ENCODE measurements around the gene MRAS.

MRAS gene

DNA sequence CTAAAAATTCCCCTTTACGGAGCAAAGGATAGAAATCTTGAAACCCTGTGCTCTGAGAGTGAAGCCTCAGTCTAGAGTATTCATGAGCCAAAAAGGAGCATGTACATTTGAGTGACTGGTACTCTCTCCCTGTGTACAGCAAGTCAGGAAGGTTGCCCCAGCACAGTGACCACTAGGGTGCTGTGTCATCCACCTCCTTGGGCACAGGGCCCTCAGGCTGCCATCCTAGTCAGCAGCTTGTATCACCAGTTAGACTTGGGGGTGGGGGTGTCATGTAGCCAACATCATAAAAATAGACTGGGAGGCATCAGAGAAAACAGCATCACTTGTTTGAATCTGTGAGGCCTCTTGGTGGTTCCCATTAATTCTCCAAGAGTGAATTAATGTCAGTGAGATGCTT, 30.7 kb upstream of the MRAS start:
- TF ChIP-seq ZBTB7A (IDR thresholded peaks at IDR 0.05; ENCODE audit: low read depth) (no peak), NFIC (IDR thresholded peaks at IDR 0.05) (no peak), TCF12 (IDR thresholded peaks at IDR 0.05; ENCODE audit: low read depth) (no peak), TEAD4 (IDR thresholded peaks at IDR 0.05) (no peak), RAD21 (IDR thresholded peaks at IDR 0.05; ENCODE audit: low read depth) (no peak), FOXM1 (IDR thresholded peaks at IDR 0.05; ENCODE audit: borderline replicate concordance, low read depth) (no peak), EP300 (IDR thresholded peaks at IDR 0.05; ENCODE audit: borderline replicate concordance) (no peak), CREB1 (IDR thresholded peaks at IDR 0.05; ENCODE audit: low read depth) (no peak), TAF1 (IDR thresholded peaks at IDR 0.05; ENCODE audit: low read depth) (no peak), YY1 (IDR thresholded peaks at IDR 0.05; ENCODE audit: low read depth) (no peak), EGR1 (IDR thresholded peaks at IDR 0.05) (no peak), CEBPB (IDR thresholded peaks at IDR 0.05) (no peak)
- TF ChIP-seq, protein P1, sequence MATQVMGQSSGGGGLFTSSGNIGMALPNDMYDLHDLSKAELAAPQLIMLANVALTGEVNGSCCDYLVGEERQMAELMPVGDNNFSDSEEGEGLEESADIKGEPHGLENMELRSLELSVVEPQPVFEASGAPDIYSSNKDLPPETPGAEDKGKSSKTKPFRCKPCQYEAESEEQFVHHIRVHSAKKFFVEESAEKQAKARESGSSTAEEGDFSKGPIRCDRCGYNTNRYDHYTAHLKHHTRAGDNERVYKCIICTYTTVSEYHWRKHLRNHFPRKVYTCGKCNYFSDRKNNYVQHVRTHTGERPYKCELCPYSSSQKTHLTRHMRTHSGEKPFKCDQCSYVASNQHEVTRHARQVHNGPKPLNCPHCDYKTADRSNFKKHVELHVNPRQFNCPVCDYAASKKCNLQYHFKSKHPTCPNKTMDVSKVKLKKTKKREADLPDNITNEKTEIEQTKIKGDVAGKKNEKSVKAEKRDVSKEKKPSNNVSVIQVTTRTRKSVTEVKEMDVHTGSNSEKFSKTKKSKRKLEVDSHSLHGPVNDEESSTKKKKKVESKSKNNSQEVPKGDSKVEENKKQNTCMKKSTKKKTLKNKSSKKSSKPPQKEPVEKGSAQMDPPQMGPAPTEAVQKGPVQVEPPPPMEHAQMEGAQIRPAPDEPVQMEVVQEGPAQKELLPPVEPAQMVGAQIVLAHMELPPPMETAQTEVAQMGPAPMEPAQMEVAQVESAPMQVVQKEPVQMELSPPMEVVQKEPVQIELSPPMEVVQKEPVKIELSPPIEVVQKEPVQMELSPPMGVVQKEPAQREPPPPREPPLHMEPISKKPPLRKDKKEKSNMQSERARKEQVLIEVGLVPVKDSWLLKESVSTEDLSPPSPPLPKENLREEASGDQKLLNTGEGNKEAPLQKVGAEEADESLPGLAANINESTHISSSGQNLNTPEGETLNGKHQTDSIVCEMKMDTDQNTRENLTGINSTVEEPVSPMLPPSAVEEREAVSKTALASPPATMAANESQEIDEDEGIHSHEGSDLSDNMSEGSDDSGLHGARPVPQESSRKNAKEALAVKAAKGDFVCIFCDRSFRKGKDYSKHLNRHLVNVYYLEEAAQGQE (IDR thresholded peaks at IDR 0.05; ENCODE audit: low read depth), result no peak
- TF ChIP-seq, protein P2, sequence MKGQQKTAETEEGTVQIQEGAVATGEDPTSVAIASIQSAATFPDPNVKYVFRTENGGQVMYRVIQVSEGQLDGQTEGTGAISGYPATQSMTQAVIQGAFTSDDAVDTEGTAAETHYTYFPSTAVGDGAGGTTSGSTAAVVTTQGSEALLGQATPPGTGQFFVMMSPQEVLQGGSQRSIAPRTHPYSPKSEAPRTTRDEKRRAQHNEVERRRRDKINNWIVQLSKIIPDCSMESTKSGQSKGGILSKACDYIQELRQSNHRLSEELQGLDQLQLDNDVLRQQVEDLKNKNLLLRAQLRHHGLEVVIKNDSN (IDR thresholded peaks at IDR 0.05), result no peak
- TF ChIP-seq, protein P3, sequence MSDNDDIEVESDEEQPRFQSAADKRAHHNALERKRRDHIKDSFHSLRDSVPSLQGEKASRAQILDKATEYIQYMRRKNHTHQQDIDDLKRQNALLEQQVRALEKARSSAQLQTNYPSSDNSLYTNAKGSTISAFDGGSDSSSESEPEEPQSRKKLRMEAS (IDR thresholded peaks at IDR 0.05), result no peak

DNA sequence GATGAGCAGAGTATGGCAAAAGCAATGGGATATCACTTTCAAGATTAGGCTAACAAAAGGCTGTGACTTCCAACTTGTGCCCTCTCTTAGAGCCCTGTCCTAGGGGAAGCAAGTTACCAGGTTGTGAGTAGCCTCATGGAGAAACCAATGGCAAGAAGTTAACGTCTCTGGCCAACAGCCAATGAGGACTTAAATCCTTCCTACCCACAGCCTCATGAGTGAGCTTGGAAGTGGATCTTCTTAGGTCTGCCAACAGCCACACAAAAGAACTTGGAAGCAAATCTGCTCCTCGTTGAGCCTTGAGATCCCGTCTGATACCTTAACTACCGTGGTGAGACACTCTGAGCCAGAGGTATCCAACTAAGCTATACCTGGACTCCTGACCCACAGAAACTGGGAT, 24.4 kb upstream of the MRAS start:
- TF ChIP-seq, protein P1 (IDR thresholded peaks at IDR 0.05; ENCODE audit: low read depth), result no peak

DNA sequence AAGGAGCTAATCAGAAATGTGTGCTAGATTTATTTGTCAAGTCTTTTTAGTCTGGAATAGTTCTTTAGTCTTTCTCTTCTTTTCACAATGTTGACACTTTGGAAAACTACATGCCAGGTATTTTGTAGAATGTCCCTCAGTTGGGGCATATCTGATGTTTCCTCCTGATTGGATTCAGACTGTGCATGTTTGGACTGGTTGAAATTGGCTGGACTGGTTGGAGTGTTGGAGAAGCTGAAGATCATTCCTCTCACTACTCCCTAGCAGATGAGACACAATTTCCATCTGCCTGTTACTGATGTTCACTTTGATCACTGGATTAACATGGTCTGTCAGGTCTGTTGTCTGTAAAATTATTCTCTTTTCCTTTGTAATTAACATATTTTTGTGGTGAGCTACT, 22.4 kb upstream of the MRAS start:
- no peak for TF ChIP-seq TEAD4 (IDR thresholded peaks at IDR 0.05)
- TF ChIP-seq, protein P3 (IDR thresholded peaks at IDR 0.05), result no peak
- TF ChIP-seq CREB1 (IDR thresholded peaks at IDR 0.05; ENCODE audit: low read depth), result no peak

DNA sequence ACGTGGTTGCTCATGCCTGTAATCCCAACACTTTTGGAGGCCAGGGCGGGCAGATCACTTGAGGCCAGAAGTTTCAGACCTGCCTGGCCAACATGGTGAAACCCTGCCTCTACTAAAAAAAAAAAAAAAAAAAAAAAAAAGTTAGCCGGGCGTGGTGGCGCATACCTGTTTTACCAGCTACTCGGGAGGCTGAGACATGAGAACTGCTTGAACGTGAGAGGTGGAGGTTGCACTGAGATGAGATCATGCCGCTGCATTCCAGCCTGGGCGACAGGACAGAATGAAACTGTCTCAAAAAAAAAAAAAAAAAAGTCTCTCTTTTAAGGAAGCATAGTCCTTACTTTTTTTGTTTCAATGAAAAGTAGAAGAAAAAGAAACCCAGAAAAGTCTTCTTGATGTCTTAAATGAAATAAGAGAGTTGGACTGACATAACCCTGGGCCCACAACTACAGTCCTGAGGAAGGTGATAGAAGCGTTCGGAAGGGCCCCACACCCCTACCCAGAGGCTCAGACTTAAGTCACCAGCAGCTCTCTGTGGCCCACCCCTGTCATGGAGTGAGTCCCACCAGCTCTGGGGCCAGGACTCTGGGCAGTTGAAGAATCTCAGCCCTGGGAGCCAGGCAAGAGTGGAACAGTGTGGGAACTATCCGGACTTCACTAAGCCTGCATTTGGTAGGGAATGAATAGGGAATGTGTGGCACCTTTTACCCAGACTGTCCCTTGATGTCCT, 21.3 kb upstream of the MRAS start:
- TF ChIP-seq TCF12 (IDR thresholded peaks at IDR 0.05; ENCODE audit: low read depth), result no peak
- TF ChIP-seq FOXM1 (IDR thresholded peaks at IDR 0.05; ENCODE audit: borderline replicate concordance, low read depth), result no peak
- no peak for TF ChIP-seq RAD21 (IDR thresholded peaks at IDR 0.05; ENCODE audit: low read depth)

DNA sequence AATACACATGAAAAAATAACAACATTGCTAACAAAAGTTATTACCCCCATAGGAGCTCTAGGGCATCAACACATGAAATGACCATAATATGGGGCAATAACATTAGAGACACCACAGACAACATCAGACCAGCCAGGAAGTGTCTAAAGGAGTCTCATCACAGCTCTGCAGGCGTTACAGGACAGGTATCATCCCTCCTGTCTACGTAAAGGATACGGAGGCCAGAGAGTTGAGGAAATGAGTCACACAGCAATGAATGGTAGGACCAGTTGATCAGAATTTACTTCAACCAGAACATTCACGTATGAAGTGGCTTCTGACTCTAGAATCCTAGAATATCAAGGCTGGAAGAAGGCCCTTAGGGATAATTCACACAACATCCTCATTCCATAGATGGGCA, 20.5 kb upstream of the MRAS start:
- no peak for TF ChIP-seq TEAD4 (IDR thresholded peaks at IDR 0.05)
- TF ChIP-seq EGR1 (IDR thresholded peaks at IDR 0.05), result no peak
- TF ChIP-seq CREB1 (IDR thresholded peaks at IDR 0.05; ENCODE audit: low read depth), result no peak
- TF ChIP-seq TCF12 (IDR thresholded peaks at IDR 0.05; ENCODE audit: low read depth), result no peak
- TF ChIP-seq, protein P3 (IDR thresholded peaks at IDR 0.05), result no peak

DNA sequence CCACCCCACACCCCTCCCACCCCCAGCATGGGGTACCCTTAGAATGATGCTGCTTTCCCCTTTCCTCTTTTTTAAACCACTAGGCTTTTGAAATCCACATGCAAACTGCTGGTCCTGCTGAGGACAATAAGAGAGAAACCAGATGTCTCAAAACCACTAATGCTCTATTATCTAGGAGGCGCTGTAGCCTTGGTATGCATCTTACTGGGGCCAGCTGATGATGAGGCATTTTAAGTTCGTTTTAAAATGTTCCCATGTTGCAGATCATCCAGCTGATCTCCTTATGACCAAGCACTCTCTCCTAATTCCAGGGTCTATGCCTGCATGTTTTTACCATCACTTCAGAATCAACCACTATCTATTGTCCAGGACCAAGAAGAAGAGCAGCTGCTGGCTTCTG, 20.0 kb upstream of the MRAS start:
- TF ChIP-seq YY1 (IDR thresholded peaks at IDR 0.05; ENCODE audit: low read depth) (no peak), EGR1 (IDR thresholded peaks at IDR 0.05) (no peak), TEAD4 (IDR thresholded peaks at IDR 0.05) (no peak), NFIC (IDR thresholded peaks at IDR 0.05) (no peak), TCF12 (IDR thresholded peaks at IDR 0.05; ENCODE audit: low read depth) (no peak), CEBPB (IDR thresholded peaks at IDR 0.05) (no peak), RAD21 (IDR thresholded peaks at IDR 0.05; ENCODE audit: low read depth) (no peak), TAF1 (IDR thresholded peaks at IDR 0.05; ENCODE audit: low read depth) (no peak), ZBTB7A (IDR thresholded peaks at IDR 0.05; ENCODE audit: low read depth) (no peak), CREB1 (IDR thresholded peaks at IDR 0.05; ENCODE audit: low read depth) (no peak), FOXM1 (IDR thresholded peaks at IDR 0.05; ENCODE audit: borderline replicate concordance, low read depth) (no peak), EP300 (IDR thresholded peaks at IDR 0.05; ENCODE audit: borderline replicate concordance) (no peak)
- TF ChIP-seq, protein P3 (IDR thresholded peaks at IDR 0.05), result no peak
- TF ChIP-seq, protein P1 (IDR thresholded peaks at IDR 0.05; ENCODE audit: low read depth), result no peak
- TF ChIP-seq, protein P2 (IDR thresholded peaks at IDR 0.05), result no peak
